Measurements from ENCODE around the gene RPP40. TPM values are rescaled to one million over a fixed set of nuclear protein-coding genes. Genes with fewer than 3 reads are reported as not detected.

RPP40 gene, protein sequence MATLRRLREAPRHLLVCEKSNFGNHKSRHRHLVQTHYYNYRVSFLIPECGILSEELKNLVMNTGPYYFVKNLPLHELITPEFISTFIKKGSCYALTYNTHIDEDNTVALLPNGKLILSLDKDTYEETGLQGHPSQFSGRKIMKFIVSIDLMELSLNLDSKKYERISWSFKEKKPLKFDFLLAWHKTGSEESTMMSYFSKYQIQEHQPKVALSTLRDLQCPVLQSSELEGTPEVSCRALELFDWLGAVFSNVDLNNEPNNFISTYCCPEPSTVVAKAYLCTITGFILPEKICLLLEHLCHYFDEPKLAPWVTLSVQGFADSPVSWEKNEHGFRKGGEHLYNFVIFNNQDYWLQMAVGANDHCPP
- total RNA-seq: 5.9 and 15.1 TPM in 2 replicates

DNA sequence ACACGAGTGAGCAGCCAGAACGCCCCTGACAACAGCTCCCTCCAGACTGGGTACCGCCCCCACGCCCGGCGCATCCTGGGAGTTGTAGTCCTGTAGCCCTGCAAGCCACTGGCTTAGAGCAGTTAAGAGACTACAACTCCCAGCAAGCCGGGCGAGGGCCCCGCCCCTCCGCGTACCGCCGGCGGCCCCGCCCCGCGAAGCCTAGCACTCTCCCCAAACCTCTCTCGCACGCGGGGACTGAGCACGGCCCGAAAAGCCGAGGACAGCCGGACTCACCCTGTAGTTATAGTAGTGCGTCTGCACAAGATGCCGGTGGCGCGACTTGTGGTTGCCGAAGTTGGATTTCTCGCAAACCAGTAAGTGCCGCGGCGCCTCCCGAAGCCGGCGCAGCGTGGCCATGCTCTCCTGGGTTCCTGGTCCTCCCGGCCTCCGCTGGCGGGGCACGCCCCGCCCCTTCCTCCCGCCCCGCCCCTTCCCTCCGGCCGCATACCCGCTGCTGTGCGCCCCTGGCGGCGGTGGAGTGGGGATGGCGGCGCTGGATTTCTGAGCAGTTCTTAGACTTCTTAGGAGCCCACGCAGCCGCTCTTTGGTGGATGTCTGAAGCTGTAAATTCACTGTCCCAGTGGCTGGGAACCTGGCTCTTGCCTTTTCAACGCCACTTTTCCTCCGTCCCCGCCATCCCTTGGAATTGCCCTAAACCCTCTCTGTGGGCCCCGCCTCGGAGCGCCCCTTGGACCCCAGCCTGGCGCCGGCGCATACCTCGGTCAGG is at the start of gene RPP40:
Gene RPP40, minus strand, starts transcription at position 434 of the 769 bp plus-strand sequence. Its CDS starts 35 bp downstream, at position 399.

Other genes with a start within 250 kb of the RPP40 start
- gene CDYL, start 227.6 kb downstream of the RPP40 start, total RNA-seq: 210 and 215 TPM in 2 replicates
- 7.9 and 11.4 TPM in 2 replicates for gene PPP1R3G, start 81.3 kb upstream of the RPP40 start, total RNA-seq

Data from placental epithelial cell (primary cell).